Heart right ventricle (tissue), 16 donors: Measurements from ENCODE around the gene CCSER1. TPM values are rescaled to one million over a fixed set of nuclear protein-coding genes. Genes with fewer than 3 reads are reported as not detected.
A peak's percentile ranks its signal among the peaks of the same experiment; 100 is the strongest.

Experiments
- ATAC-seq, 8 donors: fragments of 200-7000 bp; cut with Tn5 transposase; one replicate each; pipeline ENCODE4 v1.9.1; 2020; ENCODE audit warnings: mild to moderate bottlenecking in 8 of 8, moderate library complexity in 8 of 8, moderate number of reproducible peaks in 1 of 8
- DNase-seq, 2 donors: peaks; one replicate each; pipeline ENCODE4 v3.0.0-alpha.2; 2020
- H3K27ac ChIP-seq, 10 donors: fragments of 200-600 bp; sonication (generic) in 2 of 10; one replicate each; pipeline versions ENCODE4 v1.5.0 to v1.8.0; 2020 to 2022; ENCODE audit warnings: mild to moderate bottlenecking in 3 of 10
- H3K27me3 ChIP-seq, 7 donors: fragments of 200-600 bp; one replicate each; pipeline ENCODE4 v1.8.0; 2021 to 2022; ENCODE audit warnings: mild to moderate bottlenecking in 2 of 7
- H3K36me3 ChIP-seq, 9 donors: fragments of 200-600 bp; sonication (generic) in 1 of 9; one replicate each; pipeline versions ENCODE4 v1.5.0 to v1.8.0; 2020 to 2022; ENCODE audit warnings: mild to moderate bottlenecking in 2 of 9
- H3K4me1 ChIP-seq, 9 donors: fragments of 200-600 bp; sonication (generic) in 1 of 9; one replicate each; pipeline versions ENCODE4 v1.5.0 to v1.8.0; 2020 to 2022; ENCODE audit warnings: mild to moderate bottlenecking in 4 of 9
- H3K4me3 ChIP-seq, 10 donors: fragments of 200-600 bp; sonication (generic) in 2 of 10; one replicate each; pipeline versions ENCODE4 v1.5.0 to v1.8.0; 2020 to 2022; ENCODE audit warnings: mild to moderate bottlenecking in 7 of 10, moderate library complexity in 2 of 10
- H3K9me3 ChIP-seq, 11 donors: fragments of 200-600 bp in 10 of 11; sonication (generic) in 2 of 11; one replicate each; pipeline versions ENCODE4 v1.5.0 to v1.8.0; 2013 to 2022; ENCODE audit warnings: mild to moderate bottlenecking in 2 of 11, control low read depth in 1 of 11, moderate library complexity in 1 of 11
- WGBS, 2 donors: extraction: QIAGEN DNeasy Blood & Tissue Kit; methylation state at CpG; one replicate each; pipeline ENCODE4 v1.1.7; 2013; ENCODE audit warnings: inconsistent platforms in 1 of 2; 5-methylcytosine and 5-hydroxymethylcytosine counted together
- intact Hi-C, 10 donors: fragments of 100-400 bp; cut with DNase I; formaldehyde crosslinking; loops; one replicate each; pipeline versions ENCODE4 v1.11.1 to v1.14.2; 2022
- polyA plus RNA-seq, 2 donors: library from polyadenylated mRNA; stranded (reverse); fragments of 200-250 nt; gene quantifications; one replicate each; pipeline ENCODE4 v1.2.3, GENCODE V29; 2013
- total RNA-seq, 10 donors: library from RNA; stranded (reverse); fragmentation: NEBNext Ultra II Directional in 3 of 10; extraction: Animal tissue kit (Norgen Biotek cat#: 25700) in 3 of 10; gene quantifications; one replicate each; pipeline versions ENCODE4 v1.2.1 to v1.2.4, GENCODE V29; 2021 to 2023
- TF ChIP-seq, protein P1 (sequence below), 9 donors: fragments of 200-600 bp; sonication (generic) in 2 of 9; IDR thresholded peaks; one replicate each; pipeline versions ENCODE4 v1.5.0 to v1.8.0; 2021 to 2022; ENCODE audit warnings: antibody characterized with exemption in 9 of 9, mild to moderate bottlenecking in 5 of 9, moderate library complexity in 1 of 9
- donor health status: Arrhythmogenic right ventricular cardiomyopathy.
- donor health status: ischemic (EF 13 %, LVEDD 7.1; RV severe dilation, severe dysfunction).
- donor health status: healthy with polysubstance abuse.
- donor health status: DM: no; HTN: yes; CAD: no.
- donor health status: DM: no; HTN: no; CAD: no.
- donor health status: ischemic (EF 25% LVEDD 6.9; RV normal size, moderate dysfunction).
- donor health status: ischemic (EF 25% LVEDD 5.7; RV mildly dilated, moderate dysfunction).
- donor health status: healthy.
- donor health status: DM: yes; HTN: yes; CAD: no.
- donor health status: Ischemic cardiomyopathy.
- donor health status: ischemic (EF 35%, LVEDD 5.7; RV mildly dilated, moderate dysfunction).
- donor health status: nonischemic (EF 11% LVEDD 7.7; RV severe dilation, severe dysfunction).
- donor health status: DM: yes; HTN: yes; CAD: no.
- donor health status: PGD.
- donor health status: ischemic (EF 29% LVEDD 5.4; RV normal size, mild dysfunction).
- donor health status: nonischemic (EF 23%, LVEDD 6.1; RV moderate dilation, normal function).

The CCSER1 gene
- total and polyA plus RNA-seq, 12 donors, result 1.5 to 16.4 (median 12.0) TPM

DNA sequence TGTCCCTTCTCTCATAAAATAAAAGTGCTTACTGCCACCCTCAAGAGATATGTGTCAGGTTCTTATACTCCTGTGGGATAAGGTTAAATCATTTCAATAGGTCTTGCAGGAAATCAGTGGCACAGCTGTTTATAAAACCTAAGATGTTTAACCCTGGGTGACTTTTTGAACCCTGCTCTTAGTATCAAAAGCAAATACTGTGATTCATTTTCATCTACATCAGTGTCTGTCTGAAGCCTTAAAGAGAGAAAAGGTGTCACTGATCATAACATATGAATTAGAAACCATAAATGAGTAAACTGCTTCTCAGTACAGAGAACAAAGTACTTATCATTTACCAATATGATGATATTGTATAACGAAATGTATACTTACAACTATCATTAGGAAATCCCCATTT, 59.0 kb downstream of the CCSER1 start:
- intact Hi-C loops, result no loop called here
- TF ChIP-seq, protein P1, sequence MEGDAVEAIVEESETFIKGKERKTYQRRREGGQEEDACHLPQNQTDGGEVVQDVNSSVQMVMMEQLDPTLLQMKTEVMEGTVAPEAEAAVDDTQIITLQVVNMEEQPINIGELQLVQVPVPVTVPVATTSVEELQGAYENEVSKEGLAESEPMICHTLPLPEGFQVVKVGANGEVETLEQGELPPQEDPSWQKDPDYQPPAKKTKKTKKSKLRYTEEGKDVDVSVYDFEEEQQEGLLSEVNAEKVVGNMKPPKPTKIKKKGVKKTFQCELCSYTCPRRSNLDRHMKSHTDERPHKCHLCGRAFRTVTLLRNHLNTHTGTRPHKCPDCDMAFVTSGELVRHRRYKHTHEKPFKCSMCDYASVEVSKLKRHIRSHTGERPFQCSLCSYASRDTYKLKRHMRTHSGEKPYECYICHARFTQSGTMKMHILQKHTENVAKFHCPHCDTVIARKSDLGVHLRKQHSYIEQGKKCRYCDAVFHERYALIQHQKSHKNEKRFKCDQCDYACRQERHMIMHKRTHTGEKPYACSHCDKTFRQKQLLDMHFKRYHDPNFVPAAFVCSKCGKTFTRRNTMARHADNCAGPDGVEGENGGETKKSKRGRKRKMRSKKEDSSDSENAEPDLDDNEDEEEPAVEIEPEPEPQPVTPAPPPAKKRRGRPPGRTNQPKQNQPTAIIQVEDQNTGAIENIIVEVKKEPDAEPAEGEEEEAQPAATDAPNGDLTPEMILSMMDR (IDR thresholded peaks at IDR 0.05), result no peak

DNA sequence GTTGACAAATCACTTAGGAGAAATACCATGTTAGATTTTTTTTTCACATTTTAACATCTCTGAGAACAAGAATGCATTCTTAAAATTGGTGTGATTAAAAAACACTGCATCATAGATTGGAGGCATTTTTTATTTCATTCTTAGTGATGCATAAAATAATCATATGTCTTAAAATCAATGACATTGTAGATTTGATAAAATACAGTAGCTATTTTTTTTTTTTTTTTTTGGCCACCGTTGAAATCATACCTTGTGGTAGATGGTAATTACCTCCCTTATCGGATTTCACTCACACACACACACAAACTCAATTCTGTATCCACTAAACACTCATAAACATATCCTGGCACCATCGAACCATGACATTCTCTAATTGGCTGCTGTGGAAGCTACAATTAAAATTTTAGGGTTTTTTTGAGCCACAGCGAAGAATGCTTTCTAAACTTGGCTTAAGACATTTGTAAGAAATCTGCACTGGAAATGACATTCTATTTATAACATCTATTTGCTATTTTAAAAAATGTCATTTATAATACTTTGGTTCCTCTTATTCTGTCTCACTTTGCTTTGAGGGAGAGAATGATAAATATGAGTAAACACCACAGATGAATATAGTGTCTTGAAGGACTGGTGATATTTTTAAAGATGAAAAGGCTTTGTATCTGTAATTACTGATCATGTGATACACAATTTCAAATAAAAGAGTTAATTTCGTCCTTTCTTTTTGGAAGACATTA, 60.1 kb downstream of the CCSER1 start:
- DNase-seq (no peak), ATAC-seq (no peak)
- H3K4me1 ChIP-seq, result peaks cover 0 to 39% (median 0%) of the 10 kb centered on the region in 9 donors
- H3K4me3 ChIP-seq, result no peak overlapping the region
- H3K9me3 ChIP-seq, result no peaks in the 10 kb centered on the region
- WGBS, 2 donors, result 50 to 58% methylated on average over 5 of the region's 5 CpGs
- TF ChIP-seq, protein P1 (IDR thresholded peaks at IDR 0.05), result no peak
- no peaks in the 10 kb centered on the region for H3K27me3 ChIP-seq
- no peaks in the 10 kb centered on the region for H3K36me3 ChIP-seq
- intact Hi-C loops, result no loop called here
- H3K27ac ChIP-seq, result no peak overlapping the region

More for the DNA sequence above, 59.0 kb downstream of the CCSER1 start:
- Histone ChIP-seq H3K27me3 (no peaks in the 10 kb centered on the region), H3K4me1 (peaks cover 0 to 38% (median 0%) of the 10 kb centered on the region in 9 donors), H3K4me3 (no peak overlapping the region), H3K9me3 (no peaks in the 10 kb centered on the region), H3K27ac (no peak overlapping the region), H3K36me3 (no peaks in the 10 kb centered on the region)
- DNase-seq (no peak), ATAC-seq (no peak)
- WGBS, 2 donors, result 72 to 77% methylated on average over 1 of the region's 1 CpG

DNA sequence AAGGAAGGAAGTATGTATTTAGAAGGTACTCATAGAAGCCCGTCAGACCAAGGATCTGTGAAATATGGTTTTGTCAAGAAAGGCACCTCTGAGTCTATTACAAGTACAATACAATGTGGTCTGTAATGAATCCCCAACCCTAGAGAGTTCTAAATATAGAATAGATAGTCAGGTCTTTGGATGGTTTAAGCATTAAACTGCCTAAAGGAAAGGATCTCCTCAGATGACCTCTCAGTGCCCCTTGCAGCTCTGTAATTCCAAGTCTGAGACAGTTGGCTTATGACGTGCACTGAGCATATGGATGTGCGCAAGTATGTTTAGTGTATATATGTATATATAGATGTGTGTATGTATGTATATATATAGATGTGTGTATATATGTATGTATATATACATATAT, 62.0 kb downstream of the CCSER1 start:
- ATAC-seq, result peak in 3 of 8 donors; percentile 19 to 69 (median 50)
- intact Hi-C loops, result no loop called here
- no peak overlapping the region for H3K4me3 ChIP-seq

DNA sequence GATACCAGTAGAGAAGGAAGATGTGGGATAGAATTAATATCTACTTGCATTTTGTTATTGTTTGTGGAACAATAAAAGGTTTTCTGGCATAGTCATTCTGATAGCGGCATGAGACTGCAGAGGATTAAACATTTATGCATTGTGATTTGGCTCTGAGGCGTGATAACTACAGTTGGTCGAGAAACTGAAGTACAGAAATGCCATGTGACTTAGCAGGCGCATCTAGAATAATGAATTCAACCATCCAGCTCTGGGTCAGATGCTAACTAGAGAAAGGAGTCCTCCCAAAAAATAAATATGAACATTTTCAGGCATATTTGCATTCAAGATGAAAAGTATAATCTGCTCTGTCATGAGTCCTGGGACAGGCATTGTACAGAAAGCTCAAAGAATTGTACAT, 62.8 kb downstream of the CCSER1 start:
- H3K4me1 ChIP-seq, result peaks cover 0 to 32% (median 0%) of the 10 kb centered on the region in 9 donors

More for the DNA sequence above, 62.0 kb downstream of the CCSER1 start:
- 58 to 62% methylated on average over 3 of the region's 3 CpGs for WGBS, 2 donors
- H3K27ac ChIP-seq, result peak overlapping the region in 2 of 10 donors; percentile 18 to 33
- DNase-seq, result no peak
- TF ChIP-seq, protein P1 (IDR thresholded peaks at IDR 0.05), result no peak
- H3K36me3 ChIP-seq, result no peaks in the 10 kb centered on the region
- no peaks in the 10 kb centered on the region for H3K9me3 ChIP-seq
- peaks cover 0 to 37% (median 0%) of the 10 kb centered on the region in 9 donors for H3K4me1 ChIP-seq
- no peaks in the 10 kb centered on the region for H3K27me3 ChIP-seq

More for the DNA sequence above, 62.8 kb downstream of the CCSER1 start:
- WGBS, 2 donors, result 78 to 91% methylated on average over 4 of the region's 4 CpGs
- TF ChIP-seq, protein P1 (IDR thresholded peaks at IDR 0.05), result no peak
- ATAC-seq (peak in 1 of 8 donors; percentile 36), DNase-seq (no peak)
- H3K4me3 ChIP-seq, result no peak overlapping the region
- no peaks in the 10 kb centered on the region for H3K27me3 ChIP-seq
- no peaks in the 10 kb centered on the region for H3K36me3 ChIP-seq
- no peaks in the 10 kb centered on the region for H3K9me3 ChIP-seq
- peak overlapping the region in 2 of 10 donors; percentile 24 to 25 for H3K27ac ChIP-seq
- intact Hi-C loops, result no loop called here
